ENCODE measurements around the gene PROX2.

Gene PROX2

GRCh38 chr14:74918380-74918779, 42.4 kb upstream of the PROX2 start:
- no peak for DNase-seq (ENCODE audit: low spot score)
- no peak overlapping the region for H2AFZ ChIP-seq (ENCODE audit: low read length)
- no peak overlapping the region for H2BK12ac ChIP-seq (ENCODE audit: low read length)
- no CpG with 5 or more reads among the region's 9 CpGs for WGBS, 2 donors (ENCODE audit: extremely low coverage in 2 of 2, insufficient read length in 2 of 2, insufficient replicate concordance in 1 of 2)
- peaks cover 0 to 3% of the 10 kb centered on the region in 2 donors for H3K36me3 ChIP-seq (replicated peaks in 1 of 2; ENCODE audit: control insufficient read depth in 2 of 2, insufficient read depth in 2 of 2, low read length in 2 of 2)
- no peaks in the 10 kb centered on the region for H3K9me3 ChIP-seq (replicated peaks in 1 of 2; ENCODE audit: control insufficient read depth in 2 of 2, insufficient read depth in 1 of 2, low read depth in 1 of 2, low read length in 2 of 2)
- no peak overlapping the region for H2BK120ac ChIP-seq (ENCODE audit: low read depth, low read length)
- H3K4me3 ChIP-seq (ENCODE audit: low read length in 2 of 2) = peak overlapping the region in 1 of 2 donors; percentile 43
- no peaks in the 10 kb centered on the region for H3K27me3 ChIP-seq (ENCODE audit: control insufficient read depth in 3 of 3, insufficient read depth in 3 of 3, low read depth in 1 of 3, low read length in 3 of 3)
- no peak overlapping the region for H3K4me2 ChIP-seq (ENCODE audit: insufficient read depth, low read length, poor library complexity, severe bottlenecking)
- H3K4me1 ChIP-seq (ENCODE audit: control insufficient read depth in 2 of 2, insufficient read depth in 1 of 2, low read depth in 1 of 2, low read length in 2 of 2) = peaks cover 0 to 5% of the 10 kb centered on the region in 2 donors
- H2BK15ac ChIP-seq (ENCODE audit: low read length) = no peak overlapping the region
- H2AK5ac ChIP-seq (ENCODE audit: low read depth, low read length) = no peak overlapping the region
- H3K18ac ChIP-seq (ENCODE audit: low read length) = peak overlapping the region; percentile 25
- H3K9ac ChIP-seq (ENCODE audit: low read depth, low read length, poor library complexity) = no peak overlapping the region
- peak overlapping the region; percentile 85 for H2BK5ac ChIP-seq (ENCODE audit: low read length)
- H4K91ac ChIP-seq (ENCODE audit: low read depth, low read length, poor library complexity) = no peak overlapping the region
- peak overlapping the region; percentile 32 for H3K14ac ChIP-seq (ENCODE audit: low read length)
- H3K23ac ChIP-seq (ENCODE audit: low read depth, low read length, poor library complexity) = peak overlapping the region; percentile 62
- H3K27ac ChIP-seq (replicated peaks; ENCODE audit: low read length) = no peak overlapping the region
- H3K79me1 ChIP-seq (ENCODE audit: low read depth, low read length) = peaks cover 5% of the 10 kb centered on the region
- no peak overlapping the region for H3K4ac ChIP-seq (ENCODE audit: low read length)
- H4K8ac ChIP-seq (ENCODE audit: low read depth, low read length) = no peak overlapping the region

GRCh38 chr14:74917646-74918081, 41.7 kb upstream of the PROX2 start:
- peaks cover 0 to 3% of the 10 kb centered on the region in 2 donors for H3K36me3 ChIP-seq (replicated peaks in 1 of 2; ENCODE audit: control insufficient read depth in 2 of 2, insufficient read depth in 2 of 2, low read length in 2 of 2)
- no peak overlapping the region for H3K27ac ChIP-seq (replicated peaks; ENCODE audit: low read length)
- WGBS, 2 donors (ENCODE audit: extremely low coverage in 2 of 2, insufficient read length in 2 of 2, insufficient replicate concordance in 1 of 2) = no CpG with 5 or more reads among the region's 13 CpGs
- H3K4me2 ChIP-seq (ENCODE audit: insufficient read depth, low read length, poor library complexity, severe bottlenecking) = no peak overlapping the region
- no peak overlapping the region for H4K8ac ChIP-seq (ENCODE audit: low read depth, low read length)
- H3K23ac ChIP-seq (ENCODE audit: low read depth, low read length, poor library complexity) = no peak overlapping the region
- no peaks in the 10 kb centered on the region for H3K9me3 ChIP-seq (replicated peaks in 1 of 2; ENCODE audit: control insufficient read depth in 2 of 2, insufficient read depth in 1 of 2, low read depth in 1 of 2, low read length in 2 of 2)
- no peak overlapping the region for H3K4me3 ChIP-seq (ENCODE audit: low read length in 2 of 2)
- peak overlapping the region; percentile 30 for H3K9ac ChIP-seq (ENCODE audit: low read depth, low read length, poor library complexity)
- peaks cover 5% of the 10 kb centered on the region for H3K79me1 ChIP-seq (ENCODE audit: low read depth, low read length)
- no peak overlapping the region for H2BK120ac ChIP-seq (ENCODE audit: low read depth, low read length)
- no peaks in the 10 kb centered on the region for H3K27me3 ChIP-seq (ENCODE audit: control insufficient read depth in 3 of 3, insufficient read depth in 3 of 3, low read depth in 1 of 3, low read length in 3 of 3)
- H2AK5ac ChIP-seq (ENCODE audit: low read depth, low read length) = no peak overlapping the region
- peak overlapping the region; percentile 32 for H2BK5ac ChIP-seq (ENCODE audit: low read length)
- H3K4me1 ChIP-seq (ENCODE audit: control insufficient read depth in 2 of 2, insufficient read depth in 1 of 2, low read depth in 1 of 2, low read length in 2 of 2) = peaks cover 0 to 5% of the 10 kb centered on the region in 2 donors
- H3K14ac ChIP-seq (ENCODE audit: low read length) = no peak overlapping the region
- no peak overlapping the region for H3K18ac ChIP-seq (ENCODE audit: low read length)
- H2AFZ ChIP-seq (ENCODE audit: low read length) = no peak overlapping the region
- no peak for DNase-seq (ENCODE audit: low spot score)
- no peak overlapping the region for H3K4ac ChIP-seq (ENCODE audit: low read length)
- H2BK12ac ChIP-seq (ENCODE audit: low read length) = no peak overlapping the region
- no peak overlapping the region for H4K91ac ChIP-seq (ENCODE audit: low read depth, low read length, poor library complexity)
- no peak overlapping the region for H2BK15ac ChIP-seq (ENCODE audit: low read length)

- Histone ChIP-seq H2BK15ac (ENCODE audit: low read length) (no peak overlapping the region), H2BK5ac (ENCODE audit: low read length) (no peak overlapping the region), H2AFZ (ENCODE audit: low read length) (no peak overlapping the region), H2AK5ac (ENCODE audit: low read depth, low read length) (no peak overlapping the region), H3K9me3 (replicated peaks in 1 of 2; ENCODE audit: control insufficient read depth in 2 of 2, insufficient read depth in 1 of 2, low read depth in 1 of 2, low read length in 2 of 2) (no peaks in the 10 kb centered on the region), H2BK12ac (ENCODE audit: low read length) (no peak overlapping the region), H3K79me1 (ENCODE audit: low read depth, low read length) (peaks cover 5% of the 10 kb centered on the region), H3K4me2 (ENCODE audit: insufficient read depth, low read length, poor library complexity, severe bottlenecking) (no peak overlapping the region), H3K14ac (ENCODE audit: low read length) (no peak overlapping the region), H3K4ac (ENCODE audit: low read length) (no peak overlapping the region), H2BK120ac (ENCODE audit: low read depth, low read length) (no peak overlapping the region), H3K23ac (ENCODE audit: low read depth, low read length, poor library complexity) (no peak overlapping the region), H3K27ac (replicated peaks; ENCODE audit: low read length) (no peak overlapping the region), H3K36me3 (replicated peaks in 1 of 2; ENCODE audit: control insufficient read depth in 2 of 2, insufficient read depth in 2 of 2, low read length in 2 of 2) (peaks cover 0 to 3% of the 10 kb centered on the region in 2 donors), H4K8ac (ENCODE audit: low read depth, low read length) (no peak overlapping the region), H3K9ac (ENCODE audit: low read depth, low read length, poor library complexity) (no peak overlapping the region), H3K4me3 (ENCODE audit: low read length in 2 of 2) (no peak overlapping the region), H4K91ac (ENCODE audit: low read depth, low read length, poor library complexity) (no peak overlapping the region), H3K4me1 (ENCODE audit: control insufficient read depth in 2 of 2, insufficient read depth in 1 of 2, low read depth in 1 of 2, low read length in 2 of 2) (peaks cover 0 to 1% of the 10 kb centered on the region in 2 donors), H3K18ac (ENCODE audit: low read length) (no peak overlapping the region), H3K27me3 (ENCODE audit: control insufficient read depth in 3 of 3, insufficient read depth in 3 of 3, low read depth in 1 of 3, low read length in 3 of 3) (no peaks in the 10 kb centered on the region)
- no peak for DNase-seq (ENCODE audit: low spot score)
- WGBS, 2 donors (ENCODE audit: extremely low coverage in 2 of 2, insufficient read length in 2 of 2, insufficient replicate concordance in 1 of 2) = no CpG with 5 or more reads among the region's 5 CpGs
Measured at GRCh38 chr14:74917178-74917543, 41.2 kb upstream of the PROX2 start.

GRCh38 chr14:74915826-74916225, 39.9 kb upstream of the PROX2 start:
- Histone ChIP-seq H2AK5ac (ENCODE audit: low read depth, low read length) (no peak overlapping the region), H2AFZ (ENCODE audit: low read length) (no peak overlapping the region), H2BK5ac (ENCODE audit: low read length) (no peak overlapping the region), H3K27me3 (ENCODE audit: control insufficient read depth in 3 of 3, insufficient read depth in 3 of 3, low read depth in 1 of 3, low read length in 3 of 3) (no peaks in the 10 kb centered on the region), H2BK15ac (ENCODE audit: low read length) (no peak overlapping the region), H3K4ac (ENCODE audit: low read length) (no peak overlapping the region), H3K4me1 (ENCODE audit: control insufficient read depth in 2 of 2, insufficient read depth in 1 of 2, low read depth in 1 of 2, low read length in 2 of 2) (no peaks in the 10 kb centered on the region), H3K9me3 (replicated peaks in 1 of 2; ENCODE audit: control insufficient read depth in 2 of 2, insufficient read depth in 1 of 2, low read depth in 1 of 2, low read length in 2 of 2) (no peaks in the 10 kb centered on the region), H4K91ac (ENCODE audit: low read depth, low read length, poor library complexity) (no peak overlapping the region), H4K8ac (ENCODE audit: low read depth, low read length) (no peak overlapping the region), H2BK120ac (ENCODE audit: low read depth, low read length) (no peak overlapping the region), H3K18ac (ENCODE audit: low read length) (no peak overlapping the region), H3K36me3 (replicated peaks in 1 of 2; ENCODE audit: control insufficient read depth in 2 of 2, insufficient read depth in 2 of 2, low read length in 2 of 2) (peaks cover 0 to 3% of the 10 kb centered on the region in 2 donors), H3K4me2 (ENCODE audit: insufficient read depth, low read length, poor library complexity, severe bottlenecking) (no peak overlapping the region), H3K9ac (ENCODE audit: low read depth, low read length, poor library complexity) (no peak overlapping the region), H3K4me3 (ENCODE audit: low read length in 2 of 2) (no peak overlapping the region), H3K14ac (ENCODE audit: low read length) (no peak overlapping the region), H3K79me1 (ENCODE audit: low read depth, low read length) (peaks cover 5% of the 10 kb centered on the region), H3K27ac (replicated peaks; ENCODE audit: low read length) (no peak overlapping the region), H3K23ac (ENCODE audit: low read depth, low read length, poor library complexity) (no peak overlapping the region), H2BK12ac (ENCODE audit: low read length) (no peak overlapping the region)
- DNase-seq (ENCODE audit: low spot score) = no peak
- WGBS, 2 donors (ENCODE audit: extremely low coverage in 2 of 2, insufficient read length in 2 of 2, insufficient replicate concordance in 1 of 2) = no CpG with 5 or more reads among the region's 7 CpGs
